GM18519 (cell line): ENCODE measurements around the gene BMP6.

Experiments
- ATAC-seq: cut with Tn5 transposase; IDR thresholded peaks from one replicate; pipeline ENCODE4 v1.9.1; 2021; ENCODE audit warnings: mild to moderate bottlenecking, moderate library complexity; ENCODE audit not compliant: unreplicated experiment, low FRiP score

Gene BMP6

GRCh38 chr6:7819431-7820015, 93.6 kb downstream of the BMP6 start:
- no peak for ATAC-seq

GRCh38 chr6:7820288-7820835, 94.5 kb downstream of the BMP6 start:
- ATAC-seq = no peak

DNA sequence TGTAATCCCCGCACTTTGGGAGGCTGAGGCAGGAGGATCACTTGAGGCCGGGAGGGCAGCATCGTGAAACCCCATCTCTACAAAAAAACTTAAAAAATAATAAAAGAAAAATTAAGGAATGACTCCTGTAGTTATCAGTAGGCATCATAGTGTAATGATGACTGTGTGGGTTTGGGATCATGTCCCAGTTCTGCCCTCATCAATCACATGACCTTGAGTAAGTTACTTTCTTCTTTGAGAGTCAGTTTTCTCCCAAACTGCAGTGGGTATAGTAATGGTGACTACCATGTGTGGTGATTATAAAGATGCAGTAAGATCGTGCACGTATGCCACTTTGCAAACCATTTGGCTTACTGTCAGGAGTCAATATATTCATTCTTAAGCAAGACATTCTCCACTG, 95.5 kb downstream of the BMP6 start:
- no peak for ATAC-seq

DNA sequence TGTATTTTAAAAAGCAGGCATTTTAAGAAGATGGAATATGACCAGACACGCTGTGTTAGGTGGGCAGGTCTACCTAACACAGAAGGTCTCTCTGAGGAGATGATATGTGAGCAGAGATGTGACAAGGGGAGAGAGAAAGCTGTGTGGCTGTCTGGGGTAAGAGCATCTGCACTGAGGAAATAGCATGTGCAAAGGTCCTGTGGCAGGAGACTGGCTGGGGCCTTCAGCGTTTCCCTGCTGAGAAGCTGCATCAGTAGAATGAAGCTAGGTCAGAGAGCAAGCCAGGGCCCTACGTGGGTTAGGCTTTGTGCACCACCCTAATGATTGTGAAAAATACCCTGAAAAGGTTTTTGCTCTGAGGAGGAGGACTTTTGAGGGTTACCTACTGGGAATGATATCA, 97.7 kb downstream of the BMP6 start:
- ATAC-seq = no peak

GRCh38 chr6:7825986-7826385, 100.1 kb downstream of the BMP6 start:
- no peak for ATAC-seq

DNA sequence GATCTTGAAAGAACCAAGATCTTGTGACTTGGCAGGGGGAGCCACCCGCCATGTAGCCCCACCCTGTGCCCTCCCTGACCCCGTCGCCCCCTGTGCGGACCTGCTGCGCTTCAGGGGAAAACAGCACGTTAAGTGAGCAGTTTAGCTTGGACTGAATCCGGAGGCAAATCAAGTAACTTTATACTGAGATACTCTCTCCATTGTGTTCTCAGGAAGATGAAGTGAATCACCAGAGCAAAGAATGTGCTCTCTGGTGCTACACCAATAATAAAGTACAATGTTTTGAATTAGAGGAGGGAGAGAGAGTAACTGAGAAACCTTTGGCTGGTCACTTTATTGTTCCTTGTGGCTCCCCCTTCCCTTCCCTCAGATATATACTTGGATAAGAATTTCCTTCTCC, 101.2 kb downstream of the BMP6 start:
- no peak for ATAC-seq

GRCh38 chr6:7828124-7828523, 102.2 kb downstream of the BMP6 start:
- ATAC-seq = no peak

DNA sequence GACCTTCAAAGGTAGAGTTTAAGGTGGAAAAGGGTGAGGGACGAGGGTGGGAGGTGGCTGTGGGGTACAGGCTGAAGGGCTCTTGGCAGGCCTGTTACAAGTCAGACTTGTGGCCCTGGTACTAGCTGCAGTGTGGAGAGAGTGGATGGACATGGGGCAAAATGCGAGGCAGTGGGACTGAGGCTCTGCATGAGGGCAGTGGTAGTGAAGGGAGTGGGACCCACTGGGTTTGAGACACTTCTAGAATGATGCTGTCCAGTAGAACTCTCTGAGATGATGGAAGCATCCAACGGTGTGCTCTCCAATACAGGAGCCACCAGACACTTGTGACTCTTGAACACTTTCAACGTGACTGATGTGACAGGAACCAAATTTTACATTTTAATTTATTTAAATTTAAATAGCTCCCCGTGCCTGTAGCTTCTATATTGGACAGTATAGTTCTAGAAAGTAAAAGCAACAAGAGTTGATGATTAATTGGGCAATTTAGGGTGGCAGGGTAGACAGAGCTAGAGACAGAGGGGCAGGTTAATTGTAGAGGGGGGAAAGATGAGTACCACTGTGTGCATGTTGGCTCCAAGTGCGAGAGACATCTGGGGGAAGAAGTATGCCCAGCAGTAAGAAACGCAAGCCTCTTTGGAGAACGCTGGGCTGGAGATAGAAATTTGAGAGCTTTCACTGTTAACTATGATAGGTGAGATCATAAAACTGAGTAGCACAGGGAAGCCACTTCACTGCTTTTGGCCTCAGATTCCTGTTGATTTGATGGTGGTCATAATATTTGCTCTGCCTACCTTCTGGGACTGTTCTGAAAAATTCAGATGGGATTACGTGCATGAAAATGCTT, 107.2 kb downstream of the BMP6 start:
- ATAC-seq = no peak

DNA sequence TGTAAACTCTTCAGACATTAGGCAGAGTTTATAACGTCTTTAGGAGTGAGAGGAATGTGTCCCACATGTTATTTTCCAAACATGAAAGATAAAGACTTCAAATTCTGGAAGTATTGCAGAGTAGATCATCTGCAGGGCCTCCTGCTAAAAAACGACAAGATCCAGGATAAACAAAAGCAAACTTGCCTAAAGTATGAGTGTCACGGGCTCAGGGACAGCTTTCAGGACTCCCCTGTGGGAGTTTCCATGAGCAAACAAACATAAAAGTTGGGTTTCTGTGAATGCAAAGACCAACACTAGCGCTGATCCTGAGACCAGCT, 107.8 kb downstream of the BMP6 start:
- ATAC-seq = no peak

DNA sequence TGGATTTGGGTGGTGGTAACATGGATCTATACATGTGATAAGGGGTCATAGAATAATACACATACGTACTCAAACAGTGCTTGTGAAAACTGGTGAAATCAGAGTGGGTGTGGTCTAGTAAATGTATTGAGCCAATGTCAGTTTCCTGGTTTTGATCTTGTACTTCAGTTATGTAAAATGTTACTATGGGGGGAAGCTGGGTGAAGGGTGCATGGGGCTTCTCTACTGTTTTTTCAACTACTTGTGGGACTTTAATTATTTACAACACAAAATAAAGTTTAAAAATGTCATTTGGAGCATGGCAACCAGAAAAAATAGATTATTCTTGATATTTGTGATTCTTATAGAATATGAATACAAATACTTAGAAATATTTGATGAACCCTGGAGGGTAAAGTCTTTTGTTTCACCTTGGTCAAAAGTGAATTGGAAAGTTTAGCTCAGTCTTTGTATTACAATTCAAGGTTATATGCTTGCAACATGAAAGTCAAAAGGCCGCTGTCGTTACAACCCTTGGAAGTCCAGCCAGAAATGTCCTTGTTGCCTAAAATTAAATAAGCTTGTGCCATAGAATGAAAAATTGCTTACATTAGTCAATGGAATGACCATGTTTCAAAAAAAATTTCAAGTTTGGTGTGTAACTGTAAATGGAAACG, 110.6 kb downstream of the BMP6 start:
- no peak for ATAC-seq

DNA sequence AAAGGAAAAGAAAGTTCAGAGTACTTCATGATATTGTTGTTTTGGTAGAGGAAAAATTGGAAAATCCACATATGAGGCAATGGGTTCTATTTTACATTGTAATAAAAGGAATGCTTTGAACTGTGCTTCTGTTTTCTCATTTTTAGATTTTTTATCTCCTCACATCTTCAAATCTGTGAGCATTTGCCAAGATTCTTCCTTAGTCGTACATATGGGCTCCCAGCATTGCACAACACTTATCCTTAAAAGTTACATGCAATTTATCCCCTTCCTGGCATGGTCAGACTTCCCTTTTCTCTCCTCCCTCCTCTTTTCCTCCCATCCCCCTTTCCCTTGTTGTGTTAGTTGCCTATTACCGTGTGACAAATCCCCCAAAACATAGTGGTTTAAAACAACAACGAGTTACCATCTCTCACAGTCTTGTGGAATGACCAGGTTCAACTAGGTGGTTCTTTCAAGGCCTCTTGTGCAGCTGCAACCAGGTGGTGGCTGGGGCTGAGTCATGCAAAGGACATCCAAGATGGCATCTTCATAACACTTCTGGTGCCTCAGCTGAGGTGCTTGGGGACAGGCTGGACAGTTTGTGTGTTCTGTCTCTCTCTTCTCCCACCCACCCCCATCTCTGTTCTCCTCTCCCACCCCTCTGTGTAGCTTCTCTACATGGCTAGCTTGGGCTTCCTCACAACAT, 116.0 kb downstream of the BMP6 start:
- no peak for ATAC-seq

DNA sequence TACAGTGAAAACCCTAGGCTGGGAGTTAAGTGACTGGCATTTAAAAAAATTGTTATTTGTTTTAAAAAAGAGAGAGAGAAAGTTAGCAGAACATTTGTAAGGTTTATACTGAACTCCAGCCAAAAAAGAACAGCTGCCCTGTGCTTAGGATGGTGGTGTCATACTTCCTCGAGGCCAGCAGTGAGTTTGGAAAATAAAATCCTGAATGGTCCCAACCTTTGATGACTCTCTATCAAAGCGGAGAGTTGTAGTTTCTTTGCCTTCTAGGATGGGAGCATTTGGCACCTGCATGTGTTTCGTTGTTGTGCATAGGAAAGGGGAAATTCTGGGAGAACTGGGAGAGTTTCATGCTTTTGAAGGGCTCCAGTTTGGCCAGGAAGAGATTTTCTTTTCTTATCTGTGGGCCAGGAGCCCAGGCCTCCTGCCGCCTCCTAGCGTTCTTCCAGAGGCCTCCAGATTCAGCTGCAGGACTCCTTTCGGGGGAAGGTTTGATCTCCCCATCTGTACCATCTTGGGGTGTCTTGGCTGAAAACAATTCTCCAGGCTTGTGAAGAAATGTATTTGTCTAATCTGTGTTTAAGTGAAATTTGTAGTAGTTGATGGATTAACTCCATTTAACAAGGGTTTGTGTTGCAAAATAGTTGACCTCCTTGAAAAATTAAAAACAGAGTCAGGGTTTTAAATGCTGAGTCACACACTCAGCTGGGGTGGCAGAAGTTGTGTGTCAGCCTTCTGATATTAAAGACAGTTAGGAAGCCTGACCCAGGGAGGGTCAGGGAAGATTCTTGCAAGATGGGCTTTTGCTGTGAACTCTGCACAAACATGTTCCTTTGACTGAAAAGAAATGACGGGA, 121.3 kb downstream of the BMP6 start:
- ATAC-seq = no peak

GRCh38 chr6:7848229-7848628, 122.3 kb downstream of the BMP6 start:
- ATAC-seq = no peak

- ATAC-seq = no peak
Measured at GRCh38 chr6:7851780-7852179, 125.9 kb downstream of the BMP6 start.

DNA sequence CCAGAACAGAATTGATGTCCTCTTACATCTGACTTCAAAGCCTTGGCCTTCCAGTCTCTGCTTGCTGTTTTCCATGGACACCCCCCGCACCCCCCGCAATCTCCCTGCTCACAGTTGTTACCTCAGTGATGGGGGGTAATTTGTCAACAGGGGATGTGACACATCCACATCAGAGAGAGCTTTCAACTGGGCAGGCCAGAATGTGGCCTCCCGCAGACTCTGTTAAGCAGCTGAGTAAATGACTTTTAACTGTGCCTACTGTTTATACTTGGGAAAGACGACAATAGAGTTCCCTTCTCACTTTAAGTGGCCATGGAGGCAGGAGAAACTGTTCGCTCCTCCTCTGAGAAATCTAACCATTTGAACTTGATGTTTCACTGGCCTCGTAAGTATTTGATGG, 133.7 kb downstream of the BMP6 start:
- ATAC-seq = no peak

DNA sequence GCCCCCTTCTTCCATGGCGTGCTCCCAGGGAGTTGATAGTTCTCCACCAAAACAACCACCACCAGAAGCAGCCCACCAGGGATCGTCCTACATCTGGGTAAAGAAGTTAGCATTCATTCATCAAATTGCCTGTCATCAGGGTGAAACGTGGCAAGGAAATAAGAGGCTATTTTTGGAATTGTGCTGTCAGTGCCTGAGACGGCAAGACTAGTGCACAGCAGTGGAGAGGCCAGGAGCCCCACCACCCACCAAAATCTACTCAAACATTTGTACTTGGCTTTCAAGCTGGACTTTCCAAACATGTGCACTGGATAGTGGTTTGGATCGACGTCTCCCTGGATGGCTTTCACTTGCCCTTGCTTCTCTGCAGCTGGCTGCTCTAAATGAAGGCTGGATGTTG, 139.9 kb downstream of the BMP6 start:
- no peak for ATAC-seq

DNA sequence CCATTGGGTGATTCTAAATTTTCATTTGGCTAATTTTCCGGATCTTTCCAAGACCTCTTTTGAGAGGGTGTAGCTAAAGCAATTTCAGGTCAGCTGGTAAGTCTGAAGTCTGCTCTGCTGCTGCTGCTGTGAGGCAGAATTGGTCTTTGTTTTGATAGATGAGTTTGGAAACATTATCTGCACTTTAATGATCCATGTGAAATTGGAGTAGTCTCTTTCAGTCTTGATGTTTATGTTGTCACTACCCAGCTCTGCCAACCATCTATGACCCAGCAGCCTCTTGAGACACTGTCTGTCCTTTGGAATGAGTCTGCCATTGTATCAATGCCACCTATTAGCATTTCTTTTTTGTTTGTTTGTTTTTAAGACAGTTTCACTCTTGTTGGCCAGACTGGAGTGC, 140.6 kb downstream of the BMP6 start:
- ATAC-seq = no peak

- no peak for ATAC-seq
Measured at GRCh38 chr6:7868926-7869325, 143.0 kb downstream of the BMP6 start.

DNA sequence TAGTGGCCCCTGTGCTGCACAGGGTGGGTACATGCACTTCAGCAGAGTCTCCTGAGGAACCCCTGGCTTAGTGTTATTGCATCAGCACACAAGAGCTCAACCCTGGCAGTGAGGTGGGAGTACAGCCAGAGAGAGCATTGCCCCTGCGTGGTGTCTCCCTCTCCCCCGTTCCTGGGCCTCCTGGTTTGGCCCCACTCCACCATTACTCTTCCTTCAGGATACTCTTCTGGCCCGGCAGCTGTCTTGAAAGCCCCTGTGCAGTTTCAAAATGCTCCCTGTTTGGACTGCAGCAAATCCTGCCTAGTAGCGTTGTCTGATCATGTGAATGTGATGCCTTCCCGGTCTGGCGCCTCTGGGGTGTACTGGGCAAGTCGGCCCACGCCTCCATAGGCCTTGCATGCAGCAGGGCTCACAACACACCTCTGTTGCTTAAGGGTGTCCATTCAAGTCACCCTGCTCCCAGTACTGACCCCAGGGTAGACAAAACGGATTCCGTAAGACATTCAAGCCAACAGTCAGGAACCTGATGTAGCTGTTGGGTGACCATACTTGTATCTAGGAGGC, 152.6 kb downstream of the BMP6 start:
- no peak for ATAC-seq

DNA sequence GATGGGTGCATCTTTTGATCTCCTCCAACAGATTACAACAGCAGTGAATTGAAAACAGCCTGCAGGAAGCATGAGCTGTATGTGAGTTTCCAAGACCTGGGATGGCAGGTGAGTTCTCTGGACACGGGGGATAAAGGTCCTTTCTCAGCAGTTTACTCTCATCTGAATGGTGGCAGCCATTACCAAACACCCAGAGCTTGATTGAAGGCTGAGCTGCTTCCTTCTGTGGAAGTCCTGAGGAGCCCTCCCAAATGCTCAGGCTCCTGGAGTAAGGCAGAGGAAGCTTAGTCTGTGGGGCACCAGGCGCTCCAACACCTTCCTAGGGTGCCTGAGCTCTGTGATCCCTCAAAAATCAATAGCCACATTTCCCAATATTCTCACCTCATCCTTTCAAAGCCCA, 153.1 kb downstream of the BMP6 start:
- no peak for ATAC-seq
